ENCODE results near the gene GABRR2.

The GABRR2 gene

DNA sequence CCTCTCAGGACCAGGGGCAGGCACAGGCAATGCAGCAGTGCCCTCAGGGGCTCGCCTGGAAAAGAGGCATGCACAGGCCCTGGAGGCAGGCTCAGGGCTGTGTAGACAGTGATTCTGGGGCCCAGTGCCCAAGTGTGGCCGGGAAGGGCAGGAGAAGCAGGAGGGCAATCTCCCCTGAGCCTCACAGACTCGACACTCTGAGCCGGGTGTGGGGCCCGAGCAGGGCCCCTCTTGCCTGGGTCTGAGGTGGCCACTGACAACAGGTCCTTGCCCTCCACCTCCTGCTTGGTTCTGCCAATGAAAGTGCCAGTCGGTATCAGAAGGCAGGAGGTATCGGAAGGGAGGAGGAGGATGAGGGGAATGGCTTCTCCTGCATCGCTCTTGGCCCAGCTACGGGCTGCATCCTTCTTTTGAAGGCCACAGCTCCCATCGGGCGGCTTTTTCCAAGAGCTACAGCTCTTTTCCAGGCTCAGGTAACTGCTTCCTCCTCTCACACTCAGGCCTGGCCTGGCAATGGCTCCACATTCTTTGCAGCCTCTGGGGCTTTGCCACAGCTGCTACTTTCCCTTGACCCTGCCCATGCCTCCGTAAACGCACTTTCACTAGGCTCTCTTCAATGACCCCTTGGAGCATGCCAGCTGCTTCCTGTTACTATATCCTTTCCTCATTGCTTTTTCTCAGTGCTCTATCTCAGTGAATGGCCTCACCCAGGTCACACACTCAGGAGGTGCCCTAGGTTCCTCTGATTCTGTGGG, 24.5 kb downstream of the GABRR2 start:
- DNase-seq (ENCODE audit: low spot score): no peak

DNA sequence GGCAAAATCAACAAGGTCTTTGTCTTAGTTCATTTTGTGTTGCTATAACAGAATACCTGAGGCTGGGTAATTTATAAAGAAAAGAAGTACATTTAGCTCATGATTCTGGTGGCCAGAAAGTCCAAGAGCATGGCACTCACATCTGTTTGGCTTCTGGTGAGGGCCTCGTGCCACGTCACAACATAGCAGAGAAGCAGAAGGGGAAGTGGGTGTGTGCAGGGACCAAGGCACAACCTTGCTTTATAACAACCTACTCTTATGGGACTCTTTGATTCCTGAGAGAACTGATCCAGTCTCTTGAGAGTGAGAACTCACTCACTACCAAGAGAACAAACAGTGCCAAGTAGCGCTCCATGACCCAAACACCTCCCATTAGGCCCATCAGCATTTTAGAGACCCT, 25.4 kb downstream of the GABRR2 start:
- DNase-seq (ENCODE audit: low spot score): no peak

DNA sequence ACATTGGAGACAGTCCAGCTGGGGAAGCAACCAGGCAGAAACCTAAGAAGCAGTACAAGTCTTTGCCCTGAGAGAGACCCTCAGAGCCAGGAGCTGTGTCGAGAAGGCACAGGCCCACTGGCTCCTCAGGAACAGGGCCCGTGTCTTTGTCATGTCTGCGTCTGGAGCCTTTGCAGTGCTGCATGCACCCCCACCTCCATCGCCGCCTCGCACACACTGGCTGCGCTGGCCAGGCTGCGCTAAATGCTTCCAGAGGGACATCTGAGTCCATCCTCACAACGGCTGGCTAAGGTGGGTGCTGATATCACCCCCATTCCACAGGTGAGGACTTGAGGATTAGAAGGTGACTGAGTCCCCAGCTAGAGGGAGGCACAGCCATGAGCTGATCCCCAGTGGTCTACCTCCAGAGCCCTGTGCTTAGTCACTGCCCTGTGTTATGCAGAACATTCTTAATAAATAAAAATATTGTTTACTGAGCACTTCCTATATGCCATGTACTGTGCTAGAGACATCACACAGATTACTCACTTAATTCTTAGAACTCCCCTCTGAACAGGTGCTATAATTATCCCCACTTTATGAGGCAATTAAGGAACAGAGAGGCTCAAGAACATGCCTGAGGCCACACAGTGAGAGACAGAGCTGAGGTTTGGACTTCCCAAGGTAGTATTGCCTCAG, 27.6 kb downstream of the GABRR2 start:
- DNase-seq (ENCODE audit: low spot score): no peak

DNA sequence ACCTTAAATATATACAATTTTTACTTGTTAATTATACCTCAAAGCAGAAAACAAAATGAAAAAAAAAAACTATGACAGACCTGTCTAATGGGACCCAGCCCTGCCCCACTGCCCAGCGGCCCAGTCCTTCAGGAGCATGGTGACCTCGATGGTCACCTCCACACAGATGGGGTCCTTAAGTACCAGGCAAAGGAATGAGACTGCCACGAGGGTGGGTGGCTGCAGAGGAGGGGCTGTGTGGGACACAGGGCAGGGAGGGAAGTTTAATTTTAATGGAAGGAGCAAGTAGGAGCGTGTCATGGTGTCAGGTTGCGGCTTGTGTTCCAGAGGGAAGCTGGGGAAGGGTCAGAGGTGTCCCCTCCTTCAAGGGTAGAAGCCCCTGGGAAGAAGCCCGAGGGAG, 28.6 kb downstream of the GABRR2 start:
- DNase-seq (ENCODE audit: low spot score): no peak

DNA sequence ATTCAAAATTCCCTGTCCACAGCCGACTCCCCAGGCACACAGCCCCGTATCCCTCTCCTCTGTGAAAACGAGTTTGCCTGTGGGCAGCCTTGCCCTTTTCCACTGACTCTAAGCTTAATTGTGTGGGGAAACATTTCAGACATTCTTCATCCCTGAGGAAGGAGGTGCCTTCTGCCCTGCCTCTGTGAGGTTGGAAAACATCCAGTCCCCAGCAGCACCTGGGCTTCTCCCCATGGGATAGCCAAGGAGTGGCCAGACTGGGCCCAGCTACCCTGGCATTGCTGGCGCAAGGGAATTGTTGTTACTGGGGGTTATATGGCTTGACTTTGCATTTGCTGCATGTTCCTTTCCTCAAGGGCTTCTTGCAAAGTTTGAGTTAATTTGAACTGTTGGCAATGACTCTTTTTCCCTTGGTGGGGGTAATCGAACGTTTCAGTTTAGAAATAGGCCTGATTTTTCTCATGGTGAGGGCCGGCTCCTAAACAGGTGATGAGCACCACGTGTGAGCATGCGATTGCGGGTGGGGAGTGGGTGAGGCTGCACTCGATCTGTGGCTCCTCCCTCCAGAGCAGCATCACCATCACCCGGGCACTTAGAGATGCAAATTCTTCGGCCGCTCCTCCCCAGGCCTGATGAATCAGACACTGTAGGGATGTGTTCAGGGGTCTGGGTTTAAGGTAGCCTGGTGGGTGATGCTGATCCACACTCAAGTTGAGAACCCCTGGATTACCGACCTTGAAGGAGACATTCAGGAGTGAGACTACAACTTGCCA, 29.9 kb downstream of the GABRR2 start:
- no peak for DNase-seq (ENCODE audit: low spot score)

DNA sequence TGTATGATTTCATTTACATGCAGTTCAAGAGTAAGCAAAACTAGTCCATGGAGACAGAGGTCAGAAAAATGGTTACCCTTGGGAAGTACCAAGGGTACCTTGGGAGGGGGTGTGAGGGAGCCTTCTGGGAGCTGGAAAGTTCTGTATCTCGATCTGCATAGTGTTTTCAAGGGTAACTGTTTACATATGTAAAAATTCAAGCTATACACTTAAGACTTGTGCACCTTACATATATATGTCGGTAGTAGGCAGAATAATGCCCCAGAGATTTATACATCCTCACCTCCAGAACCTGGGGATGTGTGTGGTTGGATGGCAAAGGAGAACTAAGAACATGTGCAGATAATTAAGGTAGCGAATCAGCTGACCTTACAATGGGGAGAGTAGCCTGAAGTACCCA, 31.0 kb downstream of the GABRR2 start:
- DNase-seq (ENCODE audit: low spot score): no peak

DNA sequence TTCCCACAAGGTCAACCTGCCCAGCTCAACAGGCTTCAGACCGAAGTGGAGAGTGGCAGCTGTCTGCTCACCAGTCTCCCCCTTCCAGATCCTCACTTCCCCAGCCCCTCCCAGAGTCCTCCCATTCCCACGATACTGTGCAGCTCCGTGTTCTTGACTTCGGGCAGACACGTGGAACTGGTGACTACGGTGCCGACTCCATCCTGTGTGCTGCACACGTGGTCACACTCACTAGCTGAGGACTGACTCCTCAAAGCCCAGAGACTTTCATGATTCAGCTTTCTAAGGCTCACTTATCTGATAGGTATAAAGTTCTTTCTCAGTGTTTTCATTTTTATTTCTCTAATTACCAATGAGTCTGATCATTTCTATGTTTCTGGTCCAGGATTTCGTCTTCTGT, 32.4 kb downstream of the GABRR2 start:
- DNase-seq (ENCODE audit: low spot score): no peak

DNA sequence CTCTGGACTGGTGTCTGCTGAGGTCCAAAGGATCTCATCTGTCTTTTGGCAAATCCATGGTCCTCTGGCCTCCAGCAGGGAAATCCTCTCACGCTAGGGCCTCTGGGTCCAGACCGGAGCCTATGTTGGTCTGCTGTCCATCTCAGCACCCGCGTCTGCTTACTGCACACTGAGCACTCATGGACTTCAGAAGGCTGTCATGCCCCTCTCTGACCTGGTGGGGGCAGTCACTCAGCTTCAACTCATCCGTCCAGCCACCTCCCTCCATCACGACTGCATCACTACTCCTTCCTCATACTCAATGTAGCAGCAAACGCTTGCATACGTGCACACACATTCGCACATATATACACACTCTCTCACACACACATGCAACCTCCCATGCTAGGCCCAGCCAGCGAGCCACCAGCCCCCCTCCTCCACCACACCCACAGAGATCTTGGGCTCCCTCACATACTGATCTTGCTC, 33.3 kb downstream of the GABRR2 start:
- DNase-seq (ENCODE audit: low spot score): no peak

DNA sequence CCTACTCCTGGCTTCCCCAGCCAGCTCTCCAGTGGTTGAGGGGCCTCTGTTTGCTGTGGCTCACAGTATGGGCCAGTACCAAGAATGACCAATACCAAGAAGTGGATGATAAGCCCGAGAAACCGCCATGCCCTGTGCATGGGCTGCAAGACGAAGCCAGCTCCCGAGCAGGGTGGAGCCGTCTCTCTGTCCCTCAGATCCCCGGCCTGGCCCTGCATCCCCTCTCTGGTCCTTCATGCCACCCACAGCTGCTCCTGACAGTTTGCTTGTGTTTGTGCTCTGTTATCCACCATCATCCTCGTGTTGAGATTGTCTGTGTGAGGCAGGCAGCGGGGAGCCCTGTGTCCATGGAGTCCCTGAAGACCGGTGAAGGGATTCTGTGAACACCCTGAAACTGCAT, 36.1 kb downstream of the GABRR2 start:
- no peak for DNase-seq (ENCODE audit: low spot score)

DNA sequence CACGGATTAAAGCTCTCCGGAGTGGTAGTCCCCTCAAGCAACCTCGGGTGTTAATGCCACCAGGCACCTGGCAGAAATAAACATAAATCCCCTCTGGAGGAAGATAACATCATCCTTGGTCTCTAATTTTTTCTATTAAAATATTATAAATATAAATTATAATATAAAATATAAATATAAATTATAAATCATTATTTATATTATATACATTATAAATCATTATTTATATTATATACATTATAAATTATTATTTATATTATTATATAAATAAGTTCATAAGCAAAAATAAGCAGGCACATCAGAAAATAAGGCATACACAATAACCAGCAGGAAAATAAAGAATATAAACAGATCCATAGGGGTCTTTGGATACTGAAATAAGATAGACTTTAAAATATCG, 39.2 kb downstream of the GABRR2 start:
- no peak for DNase-seq (ENCODE audit: low spot score)

DNA sequence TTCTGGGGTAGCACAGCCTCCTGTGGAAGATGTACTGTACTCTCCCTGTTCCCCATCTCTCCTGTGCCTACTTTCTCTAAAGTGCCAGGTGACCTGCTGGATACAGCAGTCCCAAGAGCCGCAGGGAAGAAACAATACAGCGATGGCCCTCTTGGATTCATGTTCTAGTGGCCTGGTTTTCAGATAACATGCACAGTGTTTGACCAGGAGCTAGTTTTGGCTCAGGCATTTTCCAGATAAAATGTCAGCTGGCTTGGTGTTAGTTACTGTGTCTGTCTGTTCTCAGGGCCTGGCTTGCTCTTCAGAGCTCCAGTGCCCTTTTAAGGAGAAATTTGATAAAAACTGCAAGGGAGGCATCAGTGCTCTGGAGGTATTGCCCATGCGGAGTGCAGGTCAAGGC, 41.3 kb downstream of the GABRR2 start:
- no peak for DNase-seq (ENCODE audit: low spot score)

DNA sequence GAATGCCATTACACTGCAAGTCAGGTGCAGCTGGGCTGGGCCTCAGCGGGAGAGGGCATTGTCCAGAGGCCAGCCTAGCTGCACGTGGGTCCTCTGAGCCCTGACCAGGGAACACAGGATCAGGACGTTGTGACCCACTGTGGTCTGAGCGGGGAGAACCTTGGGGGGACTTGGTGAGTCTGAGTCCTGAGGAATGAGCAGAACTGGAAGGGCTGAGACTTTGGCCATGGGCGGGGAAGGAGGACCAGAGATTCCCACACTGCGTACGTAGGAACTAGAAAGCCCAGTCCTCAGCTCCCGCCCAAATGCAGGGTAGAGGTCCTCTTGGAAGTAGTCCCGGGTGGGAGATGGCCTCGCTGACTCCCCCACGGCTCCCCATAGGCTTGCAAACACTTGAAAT, 42.5 kb downstream of the GABRR2 start:
- DNase-seq (ENCODE audit: low spot score): no peak

DNA sequence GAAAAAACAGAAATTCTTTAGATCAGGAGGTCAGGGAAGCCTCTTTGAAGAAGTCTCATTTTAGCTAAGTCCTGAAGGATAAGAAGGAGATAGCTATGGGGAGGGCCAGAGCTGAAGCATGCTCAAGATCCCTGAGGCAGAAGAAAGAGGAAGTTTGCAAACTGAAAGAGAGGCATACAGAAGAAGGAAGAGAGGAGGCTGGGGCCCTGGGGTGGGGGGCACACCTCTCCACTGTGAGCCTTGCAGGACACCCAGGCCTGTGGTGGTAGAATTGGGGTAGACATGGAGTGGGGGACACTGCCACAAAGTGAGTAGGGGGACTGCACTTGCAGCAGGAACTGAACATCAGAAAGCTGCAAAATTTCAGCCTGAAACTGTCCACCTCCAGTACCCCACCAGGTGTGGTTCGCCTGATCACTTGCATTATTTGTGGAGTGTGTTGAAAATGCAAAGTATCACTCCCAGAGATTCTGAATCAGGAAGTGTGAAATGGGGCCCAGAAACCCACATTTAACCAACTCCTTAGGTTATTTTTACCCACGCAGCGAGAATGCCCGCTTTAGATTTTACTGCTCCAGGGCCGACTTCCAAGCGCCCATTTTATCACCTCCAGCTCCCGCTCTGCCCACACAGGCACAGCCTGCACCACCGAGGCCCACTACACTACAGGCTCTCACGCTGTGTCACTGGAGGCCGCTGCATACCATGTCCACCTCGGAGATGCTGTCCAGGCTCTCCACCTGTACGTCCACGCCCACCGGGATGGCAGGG, 44.0 kb downstream of the GABRR2 start:
- no peak for DNase-seq (ENCODE audit: low spot score)

DNA sequence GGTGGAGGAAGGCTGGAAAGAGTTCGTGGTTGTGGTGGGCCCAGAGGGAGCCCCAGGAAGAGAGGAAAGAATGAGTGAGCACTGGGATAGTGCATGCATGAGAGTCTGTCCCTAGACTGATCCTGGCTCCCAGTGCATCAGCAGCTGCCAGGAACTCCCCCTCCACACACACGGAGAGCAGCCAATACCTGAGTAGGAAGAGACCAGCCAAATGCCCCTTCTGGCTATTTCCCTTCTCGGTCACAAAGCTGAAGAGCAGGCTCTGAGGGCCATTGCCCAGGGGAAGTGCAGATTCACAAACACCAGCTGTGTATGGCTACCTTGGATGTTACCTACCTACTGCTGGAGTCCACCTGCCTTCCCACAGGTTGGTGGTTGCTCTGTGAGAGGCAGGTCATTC, 45.1 kb downstream of the GABRR2 start:
- no peak for DNase-seq (ENCODE audit: low spot score)

DNA sequence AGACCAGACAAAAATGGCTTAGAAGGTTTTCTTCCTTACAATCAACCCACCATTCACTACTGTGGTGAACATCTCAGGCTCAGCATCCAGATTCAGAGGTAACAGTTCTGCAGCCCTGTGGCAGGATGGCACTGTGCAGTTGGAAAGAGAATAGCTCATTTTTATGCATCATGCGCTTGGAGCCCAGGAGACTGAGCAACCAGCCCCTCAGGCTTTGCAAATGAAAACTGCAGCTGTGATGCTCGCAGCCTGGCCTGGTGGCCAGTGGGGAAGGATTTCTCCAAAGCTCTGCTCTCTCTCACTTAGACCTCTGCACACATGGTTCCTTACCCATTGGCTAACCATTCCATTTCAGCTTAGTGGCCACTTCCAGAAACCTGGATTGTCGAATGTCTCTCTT, 45.8 kb downstream of the GABRR2 start:
- no peak for DNase-seq (ENCODE audit: low spot score)

DNA sequence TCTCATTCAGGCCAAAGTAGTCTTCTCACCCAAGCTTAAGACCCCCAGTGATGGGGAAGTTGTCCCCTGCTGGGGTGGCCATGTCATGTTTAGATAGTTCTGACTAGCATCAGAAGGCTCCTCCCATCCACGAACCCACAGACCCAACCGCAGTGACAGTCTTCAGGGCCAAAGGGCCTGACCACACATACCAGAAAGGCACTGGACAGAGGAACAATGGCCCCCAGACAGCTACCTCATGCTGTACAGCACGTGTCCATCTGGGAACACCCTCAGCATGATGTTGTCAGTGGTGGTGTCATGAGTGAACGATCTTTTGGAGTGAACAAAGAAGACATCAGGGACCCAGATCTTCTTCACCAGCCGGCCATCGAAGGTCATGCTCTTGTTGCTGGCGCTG, 46.3 kb downstream of the GABRR2 start:
- no peak for DNase-seq (ENCODE audit: low spot score)

DNA sequence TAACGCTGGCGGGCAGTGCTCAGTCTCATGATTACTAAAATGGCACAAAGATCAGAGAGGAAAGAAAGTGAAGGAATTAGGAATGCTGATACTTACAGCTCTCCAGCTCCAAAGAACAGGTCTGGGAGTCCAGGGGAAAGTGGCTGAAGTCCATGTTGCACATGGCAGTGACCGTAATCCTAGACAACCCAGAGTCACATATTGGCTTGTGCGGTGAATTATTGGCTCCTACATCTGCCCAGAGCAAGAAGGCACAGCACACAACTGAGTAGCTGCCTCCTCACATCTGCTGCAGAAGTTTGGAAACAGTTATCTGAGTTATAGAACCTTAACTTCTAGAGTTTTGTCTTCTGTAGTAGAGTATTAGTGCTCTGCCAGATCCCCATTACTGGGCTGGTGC, 47.2 kb downstream of the GABRR2 start:
- DNase-seq (ENCODE audit: low spot score): no peak

DNA sequence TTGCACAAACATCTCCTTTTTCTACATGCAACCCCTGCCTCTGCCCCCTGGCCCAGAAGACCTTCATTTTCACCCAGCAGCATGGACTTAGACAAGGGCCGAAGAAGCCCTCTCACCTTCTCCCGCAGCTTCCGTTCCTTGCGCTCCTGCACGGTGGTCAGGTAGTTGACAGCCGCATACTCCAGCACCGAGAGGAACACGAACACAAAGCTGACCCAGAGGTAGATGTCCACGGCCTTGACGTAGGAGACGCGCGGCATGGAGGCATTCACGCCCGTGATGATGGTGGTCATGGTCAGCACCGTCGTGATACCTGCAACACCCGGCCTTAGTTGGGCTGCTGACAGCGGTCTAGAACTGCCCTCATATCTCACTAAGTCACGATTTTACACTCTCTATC, 50.8 kb downstream of the GABRR2 start:
- no peak for DNase-seq (ENCODE audit: low spot score)

DNA sequence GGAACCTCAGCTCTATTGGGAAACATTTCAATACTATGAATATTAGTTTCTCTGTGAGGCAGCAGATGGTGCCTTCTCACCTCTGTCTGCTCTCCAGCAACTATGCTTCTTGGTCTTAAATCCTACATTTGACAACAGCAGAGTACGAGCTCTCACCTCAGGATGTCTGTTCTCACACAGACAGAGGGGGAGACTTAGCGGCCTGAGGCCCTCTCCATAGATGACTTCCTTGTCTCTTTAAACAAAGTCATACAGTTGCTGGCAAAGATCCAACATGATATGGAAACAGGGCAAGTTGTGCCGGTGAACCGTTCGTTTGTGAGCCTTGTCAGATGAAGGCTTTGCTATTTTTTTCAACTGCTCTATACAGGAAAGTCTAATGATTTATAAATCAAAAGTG, 54.3 kb downstream of the GABRR2 start:
- no peak for DNase-seq (ENCODE audit: low spot score)

DNA sequence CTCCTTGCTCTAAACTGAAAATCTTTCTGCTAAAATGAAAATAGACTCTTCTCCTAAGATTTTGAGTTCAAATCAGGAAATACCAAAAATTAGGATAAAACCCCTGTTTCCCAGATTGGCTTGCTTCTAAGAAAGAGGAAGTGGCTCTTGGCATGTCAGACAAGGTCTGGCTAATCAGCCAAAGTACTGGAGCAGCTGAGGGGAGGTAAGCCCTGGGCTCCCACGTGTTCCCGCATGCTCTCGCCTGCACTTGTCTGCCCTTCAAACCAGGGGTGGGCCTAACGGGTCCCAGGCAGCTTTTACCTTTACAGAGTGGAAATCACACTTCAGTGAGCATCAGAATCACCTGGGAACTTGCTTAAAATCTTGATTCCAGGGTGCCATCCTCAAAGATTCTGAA, 54.8 kb downstream of the GABRR2 start:
- DNase-seq (ENCODE audit: low spot score): peak; percentile 29

DNA sequence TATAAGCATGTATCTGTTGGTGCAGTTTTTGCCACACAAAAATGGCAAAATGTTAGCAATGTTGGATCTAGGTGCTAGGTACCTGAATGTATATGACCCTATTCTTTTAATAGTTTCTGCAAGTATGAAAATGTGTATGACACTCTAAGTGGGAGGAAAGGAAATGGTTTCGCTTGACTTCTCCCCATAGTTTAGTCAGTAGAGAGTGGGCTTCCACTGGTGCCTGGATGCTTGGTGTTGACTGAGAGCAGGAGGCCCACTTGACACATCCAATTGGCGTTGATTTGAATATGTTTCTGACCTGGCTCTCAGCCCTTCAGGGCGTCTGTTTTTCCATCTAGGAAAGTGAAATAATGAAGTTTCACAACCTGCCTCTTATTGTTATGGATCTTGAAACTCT, 56.2 kb downstream of the GABRR2 start:
- DNase-seq (ENCODE audit: low spot score): no peak

DNA sequence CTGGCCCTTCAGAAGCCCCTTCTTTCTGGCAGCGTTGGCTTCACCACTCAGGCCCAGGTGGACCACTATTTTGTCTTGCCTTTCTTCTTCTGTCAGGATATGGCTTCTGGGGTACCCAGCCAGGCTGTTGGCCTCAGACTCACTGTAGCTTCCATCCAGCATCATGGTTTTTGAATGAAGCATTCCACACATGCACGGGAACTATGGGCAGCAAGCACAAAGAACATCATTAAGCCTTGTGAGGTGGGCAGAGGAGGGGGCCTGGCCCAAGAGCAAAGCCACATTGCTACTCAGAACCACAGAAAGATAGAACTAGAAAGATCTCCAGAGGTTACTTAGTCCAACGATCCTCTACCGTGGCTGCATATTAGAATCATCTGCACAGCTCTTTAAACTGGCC, 57.3 kb downstream of the GABRR2 start:
- DNase-seq (ENCODE audit: low spot score): no peak
